AG04449 (cell line): ENCODE data around the gene EML4.

ENCODE experiments used
- CTCF ChIA-PET: fragments of 350-600 bp; formaldehyde crosslinking; extraction: SDS; loops from one replicate; lab custom pipeline; 2021; ENCODE audit warnings: antibody characterized with exemption; lab: Yijun Ruan, JAX
- POLR2A ChIA-PET: fragments of 400-600, 350-600 bp; formaldehyde crosslinking; extraction: SDS; loops from one replicate; lab custom pipeline; 2020; ENCODE audit warnings: antibody characterized with exemption, inconsistent platforms; lab: Yijun Ruan, JAX
- DNase-seq: peaks from one replicate; pipeline ENCODE4 v3.0.0-alpha.2; 2010; ENCODE audit warnings: low read depth, low spot score
- H3K4me3 ChIP-seq: 2 replicates; pipeline ENCODE4 v1.5.1; 2011; ENCODE audit warnings: low read depth, mild to moderate bottlenecking, control low read depth, low read length
- CTCF ChIP-seq: IDR thresholded peaks from one replicate; pipeline ENCODE4 v1.5.1; 2011; ENCODE audit warnings: mild to moderate bottlenecking, moderate library complexity, low read length, control low read depth, inconsistent platforms; ENCODE audit not compliant: insufficient read depth; ENCODE audit errors: missing control alignments

The EML4 gene

GRCh38 chr2:42249887-42250286, 80.7 kb downstream of the EML4 start:
- no peak for DNase-seq
- POLR2A ChIA-PET, result no interaction called here
- TF ChIP-seq CTCF, result no peak
- no peak overlapping the region for H3K4me3 ChIP-seq
- CTCF ChIA-PET, result interaction anchor here (0.7 to 1.6 kb wide), 6 partner anchors 9 to 382 kb away, joined by 3 to 5 read pairs (median 3); no protein-coding TSS in a partner anchor

GRCh38 chr2:42250925-42251324, 81.8 kb downstream of the EML4 start:
- no peak for TF ChIP-seq CTCF
- no peak for DNase-seq
- POLR2A ChIA-PET, result no interaction called here
- H3K4me3 ChIP-seq, result no peak overlapping the region
- CTCF ChIA-PET, result interaction anchor here (1.6 kb wide), 2 partner anchors 11 to 383 kb away, joined by 3 read pairs; no protein-coding TSS in a partner anchor

GRCh38 chr2:42252464-42252863, 83.3 kb downstream of the EML4 start:
- CTCF ChIA-PET, result no interaction called here
- H3K4me3 ChIP-seq, result no peak overlapping the region
- DNase-seq, result no peak
- POLR2A ChIA-PET, result no interaction called here
- no peak for TF ChIP-seq CTCF

- no peak overlapping the region for H3K4me3 ChIP-seq
- no peak for DNase-seq
- no peak for TF ChIP-seq CTCF
- ChIA-PET CTCF (no interaction called here), POLR2A (no interaction called here)
Measured at GRCh38 chr2:42254186-42254895, 85.2 kb downstream of the EML4 start.

- TF ChIP-seq CTCF, result no peak
- CTCF ChIA-PET, result no interaction called here
- POLR2A ChIA-PET, result no interaction called here
- H3K4me3 ChIP-seq, result no peak overlapping the region
- DNase-seq, result no peak
Measured at GRCh38 chr2:42256505-42256904, 87.4 kb downstream of the EML4 start.

- DNase-seq, result no peak
- no peak for TF ChIP-seq CTCF
- ChIA-PET POLR2A (no interaction called here), CTCF (interaction anchor here (1.2 kb wide), 1 partner anchor 16 kb away, joined by 3 read pairs; no protein-coding TSS in a partner anchor)
- H3K4me3 ChIP-seq, result no peak overlapping the region
Measured at GRCh38 chr2:42261518-42262195, 92.5 kb downstream of the EML4 start.
